ENCODE measurements around the gene MIER1.

The MIER1 gene

DNA sequence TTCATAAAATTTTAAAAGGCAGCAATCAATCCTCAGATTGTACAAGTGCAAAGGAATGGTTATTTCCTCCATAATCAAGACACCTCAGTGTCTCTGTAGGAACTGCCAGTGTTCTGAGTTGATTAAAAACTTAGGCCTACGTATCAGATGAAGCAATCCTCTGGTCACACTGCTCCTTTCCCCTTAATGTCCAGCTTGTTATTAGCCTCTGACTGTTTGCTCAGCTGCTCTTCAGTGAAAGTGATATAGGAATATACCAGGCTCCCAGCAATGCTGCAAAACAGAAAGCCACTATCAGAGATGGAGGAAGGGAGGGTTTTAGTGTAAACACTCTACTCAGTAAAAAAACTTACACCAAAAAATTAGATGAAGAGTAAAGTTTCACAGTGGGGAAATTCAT, 79.4 kb downstream of the MIER1 start:
- Histone ChIP-seq H3F3A (ENCODE audit: control insufficient read depth, insufficient read depth) (0 out of 2 replicates have a peak, but pooled peaks cover 2% of the 10 kb centered on the region), H3K36me3 (ENCODE audit: control insufficient read depth, low read length) (peaks cover 95% of the 10 kb centered on the region), H4K20me1 (ENCODE audit: control insufficient read depth, insufficient read depth, low read depth, low read length) (no peaks in the 10 kb centered on the region; the same call in 1 of the 2 replicates), H3K79me2 (ENCODE audit: control insufficient read depth, low read length) (peaks cover 12% of the 10 kb centered on the region), H3K4me1 (ENCODE audit: control insufficient read depth, low read length) (peaks cover 11% of the 10 kb centered on the region; the same call in 1 of the 2 replicates), H3K4me3 (ENCODE audit: low read length) (no peak overlapping the region), H3K9me2 (replicated peaks; ENCODE audit: control insufficient read depth, low read length) (no peaks in the 10 kb centered on the region), H3K27ac (ENCODE audit: low read depth, low read length) (no peak overlapping the region), H3K9me3 (ENCODE audit: control insufficient read depth, insufficient read depth, low read length) (no peaks in the 10 kb centered on the region), H3K4me2 (ENCODE audit: low read length) (no peak overlapping the region), H3K27me3 (ENCODE audit: control insufficient read depth, low read length) (no peaks in the 10 kb centered on the region)
- TF ChIP-seq, protein P1, sequence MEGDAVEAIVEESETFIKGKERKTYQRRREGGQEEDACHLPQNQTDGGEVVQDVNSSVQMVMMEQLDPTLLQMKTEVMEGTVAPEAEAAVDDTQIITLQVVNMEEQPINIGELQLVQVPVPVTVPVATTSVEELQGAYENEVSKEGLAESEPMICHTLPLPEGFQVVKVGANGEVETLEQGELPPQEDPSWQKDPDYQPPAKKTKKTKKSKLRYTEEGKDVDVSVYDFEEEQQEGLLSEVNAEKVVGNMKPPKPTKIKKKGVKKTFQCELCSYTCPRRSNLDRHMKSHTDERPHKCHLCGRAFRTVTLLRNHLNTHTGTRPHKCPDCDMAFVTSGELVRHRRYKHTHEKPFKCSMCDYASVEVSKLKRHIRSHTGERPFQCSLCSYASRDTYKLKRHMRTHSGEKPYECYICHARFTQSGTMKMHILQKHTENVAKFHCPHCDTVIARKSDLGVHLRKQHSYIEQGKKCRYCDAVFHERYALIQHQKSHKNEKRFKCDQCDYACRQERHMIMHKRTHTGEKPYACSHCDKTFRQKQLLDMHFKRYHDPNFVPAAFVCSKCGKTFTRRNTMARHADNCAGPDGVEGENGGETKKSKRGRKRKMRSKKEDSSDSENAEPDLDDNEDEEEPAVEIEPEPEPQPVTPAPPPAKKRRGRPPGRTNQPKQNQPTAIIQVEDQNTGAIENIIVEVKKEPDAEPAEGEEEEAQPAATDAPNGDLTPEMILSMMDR (IDR thresholded peaks at IDR 0.05; ENCODE audit: low read depth, low read length, poor library complexity, severe bottlenecking): no peak
- no peak for TF ChIP-seq EZH2phosphoT487 (IDR thresholded peaks at IDR 0.05; ENCODE audit: borderline replicate concordance, low read length)

DNA sequence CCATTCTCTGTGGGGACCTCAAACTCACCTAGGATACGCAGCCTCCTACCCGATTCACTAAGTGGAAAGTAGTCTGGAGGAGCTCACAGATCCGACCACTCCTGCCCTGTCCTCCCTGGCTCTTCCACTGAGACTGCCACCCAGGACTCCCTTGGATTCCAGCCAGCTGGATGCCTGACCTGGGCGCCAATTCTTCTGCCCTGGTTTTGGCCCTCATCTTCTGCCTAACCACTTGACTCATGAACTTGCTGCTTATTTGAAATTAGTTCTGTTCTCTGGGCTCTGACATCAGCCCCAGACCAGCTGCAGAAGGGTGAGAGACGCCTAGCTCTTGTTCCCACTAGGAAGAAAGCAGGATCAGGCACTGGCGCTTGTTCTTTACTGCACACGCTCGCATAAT, 80.3 kb downstream of the MIER1 start:
- Histone ChIP-seq H3K79me2 (ENCODE audit: control insufficient read depth, low read length) (peaks cover 20% of the 10 kb centered on the region), H3K9me3 (ENCODE audit: control insufficient read depth, insufficient read depth, low read length) (no peaks in the 10 kb centered on the region), H3K36me3 (ENCODE audit: control insufficient read depth, low read length) (peaks cover 96% of the 10 kb centered on the region), H3K4me3 (ENCODE audit: low read length) (no peak overlapping the region), H3F3A (ENCODE audit: control insufficient read depth, insufficient read depth) (no peaks in the 10 kb centered on the region), H4K20me1 (ENCODE audit: control insufficient read depth, insufficient read depth, low read depth, low read length) (no peaks in the 10 kb centered on the region), H3K27me3 (ENCODE audit: control insufficient read depth, low read length) (no peaks in the 10 kb centered on the region), H3K9me2 (replicated peaks; ENCODE audit: control insufficient read depth, low read length) (no peaks in the 10 kb centered on the region), H3K4me1 (ENCODE audit: control insufficient read depth, low read length) (peaks cover 9% of the 10 kb centered on the region; the same call in 1 of the 2 replicates), H3K4me2 (ENCODE audit: low read length) (no peak overlapping the region), H3K27ac (ENCODE audit: low read depth, low read length) (no peak overlapping the region)
- TF ChIP-seq, protein P1 (IDR thresholded peaks at IDR 0.05; ENCODE audit: low read depth, low read length, poor library complexity, severe bottlenecking): no peak
- TF ChIP-seq EZH2phosphoT487 (IDR thresholded peaks at IDR 0.05; ENCODE audit: borderline replicate concordance, low read length): no peak

DNA sequence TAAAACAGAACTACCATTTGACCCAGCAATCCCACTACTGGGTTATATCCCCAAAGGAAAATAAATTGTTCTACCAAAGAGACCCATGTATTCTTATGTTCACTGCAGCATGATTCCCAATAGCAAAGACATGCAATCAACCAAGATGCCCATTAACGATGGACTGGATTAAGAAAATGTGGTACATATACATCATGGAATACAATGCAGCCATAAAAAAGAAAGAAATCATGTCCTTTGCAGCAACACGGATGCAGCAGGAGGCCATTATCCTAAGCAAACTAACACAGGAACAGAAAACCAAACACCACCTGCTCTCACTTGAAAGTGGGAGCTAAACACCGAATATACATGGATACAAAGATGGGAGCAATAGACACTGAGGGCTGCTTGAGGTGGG, 85.0 kb downstream of the MIER1 start:
- no peak overlapping the region for H3K27ac ChIP-seq (ENCODE audit: low read depth, low read length)
- no peaks in the 10 kb centered on the region for H3K9me2 ChIP-seq (replicated peaks; ENCODE audit: control insufficient read depth, low read length)
- H3K27me3 ChIP-seq (ENCODE audit: control insufficient read depth, low read length): no peaks in the 10 kb centered on the region
- H3K79me2 ChIP-seq (ENCODE audit: control insufficient read depth, low read length): peaks cover 24% of the 10 kb centered on the region
- H3F3A ChIP-seq (ENCODE audit: control insufficient read depth, insufficient read depth): no peaks in the 10 kb centered on the region
- no peak overlapping the region for H3K4me2 ChIP-seq (ENCODE audit: low read length)
- no peak overlapping the region for H3K4me3 ChIP-seq (ENCODE audit: low read length)
- H4K20me1 ChIP-seq (ENCODE audit: control insufficient read depth, insufficient read depth, low read depth, low read length): no peaks in the 10 kb centered on the region
- H3K36me3 ChIP-seq (ENCODE audit: control insufficient read depth, low read length): peaks cover 88% of the 10 kb centered on the region
- peaks cover 4% of the 10 kb centered on the region; the same call in 1 of the 2 replicates for H3K4me1 ChIP-seq (ENCODE audit: control insufficient read depth, low read length)
- TF ChIP-seq, protein P1 (IDR thresholded peaks at IDR 0.05; ENCODE audit: low read depth, low read length, poor library complexity, severe bottlenecking): no peak
- no peak for TF ChIP-seq EZH2phosphoT487 (IDR thresholded peaks at IDR 0.05; ENCODE audit: borderline replicate concordance, low read length)
- H3K9me3 ChIP-seq (ENCODE audit: control insufficient read depth, insufficient read depth, low read length): no peaks in the 10 kb centered on the region

Data from DOHH2 (cell line).